Upper lobe of left lung (tissue), 4 donors: ENCODE results near the gene CBFA2T3.

Experiments used
- EP300 ChIP-seq, 4 donors: sonication (generic); formaldehyde crosslinking; IDR thresholded peaks; one replicate each; pipeline ENCODE4 v1.5.1; 2017; ENCODE audit warnings: antibody characterized with exemption in 4 of 4, control low read depth in 2 of 4
- POLR2A ChIP-seq, 4 donors: fragments of 450-650 bp; IDR thresholded peaks; one replicate each; pipeline ENCODE4 v1.5.1; 2016 to 2017; ENCODE audit warnings: antibody characterized with exemption in 4 of 4, mild to moderate bottlenecking in 2 of 4
- POLR2AphosphoS5 ChIP-seq, 2 donors: sonication (generic); formaldehyde crosslinking; IDR thresholded peaks; one replicate each; pipeline ENCODE4 v1.5.1; 2017; ENCODE audit warnings: antibody characterized with exemption in 2 of 2
- TF ChIP-seq, protein P1 (sequence below), 6 experiments: fragments of 450-650 bp in 4 of 6; fragments of 200-600 bp in 2 of 6; sonication (generic) in 2 of 6; IDR thresholded peaks; one replicate each; pipeline ENCODE4 v1.5.1; 2016 to 2019; ENCODE audit warnings: antibody characterized with exemption in 6 of 6

DNA sequence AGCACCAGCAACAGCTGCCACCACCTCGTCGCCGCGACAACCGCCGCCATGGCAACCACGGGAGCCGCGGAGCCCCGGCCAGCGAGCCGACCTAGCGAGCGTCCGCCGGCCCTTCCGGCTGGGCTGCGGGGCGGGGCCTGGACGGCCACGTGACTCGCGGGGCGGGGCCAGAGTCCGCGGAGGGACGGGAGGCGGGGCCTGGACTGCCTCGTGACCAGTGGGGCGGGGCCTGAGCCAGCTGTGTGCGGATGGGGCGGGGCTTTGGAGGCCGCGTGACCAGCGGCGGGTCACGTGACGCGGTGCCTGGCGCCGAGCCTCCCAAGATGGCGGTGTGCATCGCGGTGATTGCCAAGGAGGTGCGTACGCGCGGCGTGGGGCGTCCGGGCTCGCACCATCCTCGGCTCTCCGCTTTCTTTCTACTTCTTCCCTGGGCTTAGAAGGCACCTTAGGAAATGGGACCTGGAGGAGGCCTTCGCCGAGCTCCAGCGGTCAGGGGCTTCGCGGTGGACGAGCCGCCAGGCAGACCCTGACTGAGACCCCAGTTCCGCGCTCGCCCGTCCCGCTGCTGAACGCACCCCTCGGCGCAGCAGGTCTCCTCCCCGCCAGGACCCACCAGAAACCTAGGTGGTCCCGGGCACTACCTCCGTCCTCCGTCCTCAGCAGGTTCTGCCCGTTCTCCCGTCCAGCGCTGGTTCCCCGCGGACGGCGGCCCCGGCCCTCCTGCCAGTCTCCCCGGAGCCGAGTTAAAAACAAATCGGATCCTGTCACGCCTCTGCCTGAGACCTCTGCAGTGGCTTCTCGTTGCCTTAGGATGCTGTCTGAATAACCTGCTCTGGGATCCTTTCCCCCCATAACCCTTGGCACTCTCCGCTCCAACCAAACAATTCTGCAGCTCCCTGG is 119.9 kb downstream of the CBFA2T3 start, which contains the start of the genes GALNS and TRAPPC2L:
- TF ChIP-seq POLR2AphosphoS5 (IDR thresholded peaks at IDR 0.05) (peak; percentile 90 to 92), POLR2A (IDR thresholded peaks at IDR 0.05) (peak in 3 of 4 donors; percentile 63 to 92 (median 77)), EP300 (IDR thresholded peaks at IDR 0.05) (peak in 1 of 4 donors; percentile 15)
- TF ChIP-seq, protein P1, sequence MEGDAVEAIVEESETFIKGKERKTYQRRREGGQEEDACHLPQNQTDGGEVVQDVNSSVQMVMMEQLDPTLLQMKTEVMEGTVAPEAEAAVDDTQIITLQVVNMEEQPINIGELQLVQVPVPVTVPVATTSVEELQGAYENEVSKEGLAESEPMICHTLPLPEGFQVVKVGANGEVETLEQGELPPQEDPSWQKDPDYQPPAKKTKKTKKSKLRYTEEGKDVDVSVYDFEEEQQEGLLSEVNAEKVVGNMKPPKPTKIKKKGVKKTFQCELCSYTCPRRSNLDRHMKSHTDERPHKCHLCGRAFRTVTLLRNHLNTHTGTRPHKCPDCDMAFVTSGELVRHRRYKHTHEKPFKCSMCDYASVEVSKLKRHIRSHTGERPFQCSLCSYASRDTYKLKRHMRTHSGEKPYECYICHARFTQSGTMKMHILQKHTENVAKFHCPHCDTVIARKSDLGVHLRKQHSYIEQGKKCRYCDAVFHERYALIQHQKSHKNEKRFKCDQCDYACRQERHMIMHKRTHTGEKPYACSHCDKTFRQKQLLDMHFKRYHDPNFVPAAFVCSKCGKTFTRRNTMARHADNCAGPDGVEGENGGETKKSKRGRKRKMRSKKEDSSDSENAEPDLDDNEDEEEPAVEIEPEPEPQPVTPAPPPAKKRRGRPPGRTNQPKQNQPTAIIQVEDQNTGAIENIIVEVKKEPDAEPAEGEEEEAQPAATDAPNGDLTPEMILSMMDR (IDR thresholded peaks at IDR 0.05): peak in 1 of 6 experiments; percentile 19
